GM18909 (cell line): ENCODE data around the gene RELN.

Experiments used
- ATAC-seq: cut with Tn5 transposase; IDR thresholded peaks from one replicate; pipeline ENCODE4 v1.9.1; 2021; ENCODE audit warnings: mild to moderate bottlenecking; ENCODE audit not compliant: unreplicated experiment, poor library complexity

The RELN gene

GRCh38 chr7:103991406-103991805 is 1.9 kb upstream of the RELN start:
- ATAC-seq, result no peak

- ATAC-seq, result no peak
Observed at GRCh38 chr7:103990991-103991390, 1.5 kb upstream of the RELN start.

GRCh38 chr7:103989785-103990767 is 618 bp upstream of the RELN start:
- no peak for ATAC-seq

DNA sequence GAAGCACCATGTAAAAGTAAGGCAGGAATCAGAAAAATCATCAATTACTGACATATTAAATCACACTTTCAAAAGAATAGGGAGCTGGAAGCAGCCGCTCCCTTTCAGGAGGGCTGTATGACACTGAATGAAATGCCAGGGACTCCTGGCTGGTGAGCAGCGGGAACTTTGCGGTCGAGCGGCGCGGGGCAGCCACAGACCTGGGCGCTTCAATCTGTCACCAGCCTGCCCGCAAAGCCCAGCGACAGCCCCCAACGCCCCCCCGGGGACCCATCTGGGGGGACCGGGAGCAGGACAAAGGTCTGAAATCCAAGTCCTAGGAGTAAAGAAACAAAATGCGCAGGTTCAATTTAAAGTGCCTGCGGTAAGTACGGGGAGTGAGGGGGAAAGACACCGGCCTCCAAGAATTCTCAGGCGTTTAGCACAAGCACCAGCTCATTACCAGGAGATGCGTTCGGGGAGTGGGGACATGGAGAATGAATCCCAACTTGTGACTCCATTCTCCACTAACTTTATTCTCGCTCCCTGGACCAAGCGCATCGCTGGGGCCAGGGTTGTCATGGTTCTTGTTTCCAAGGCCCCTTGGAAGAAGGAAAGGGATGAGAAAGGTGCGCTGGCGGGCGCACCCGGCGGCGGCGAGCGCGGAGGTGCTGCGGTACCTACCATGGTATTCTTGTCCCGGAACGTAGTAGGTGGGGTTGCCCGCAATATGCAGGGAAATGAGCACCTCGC is 824 bp downstream of the RELN start:
- no peak for ATAC-seq

DNA sequence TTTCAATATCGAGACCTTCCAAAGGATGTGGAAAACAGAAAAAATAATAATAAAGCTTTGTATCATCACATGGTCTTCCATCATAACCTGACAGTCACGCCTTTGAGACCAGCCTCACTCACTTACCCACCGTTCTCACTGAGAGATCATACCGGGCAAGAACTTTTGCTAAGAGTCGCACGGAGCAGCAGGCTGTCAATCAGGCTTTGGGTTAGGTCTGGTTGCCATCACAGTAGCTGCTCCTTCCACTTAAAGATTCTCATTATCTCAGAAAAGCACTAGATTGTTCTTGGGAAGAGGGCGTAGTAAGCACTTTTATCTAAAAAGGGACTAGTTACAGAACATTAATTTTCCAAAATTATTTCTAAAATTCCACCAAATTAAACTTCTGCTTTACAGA is 2.0 kb downstream of the RELN start:
- ATAC-seq, result no peak

- ATAC-seq, result no peak
Observed at GRCh38 chr7:103985565-103986126, 3.8 kb downstream of the RELN start.

GRCh38 chr7:103984050-103984449 is 5.4 kb downstream of the RELN start:
- no peak for ATAC-seq

DNA sequence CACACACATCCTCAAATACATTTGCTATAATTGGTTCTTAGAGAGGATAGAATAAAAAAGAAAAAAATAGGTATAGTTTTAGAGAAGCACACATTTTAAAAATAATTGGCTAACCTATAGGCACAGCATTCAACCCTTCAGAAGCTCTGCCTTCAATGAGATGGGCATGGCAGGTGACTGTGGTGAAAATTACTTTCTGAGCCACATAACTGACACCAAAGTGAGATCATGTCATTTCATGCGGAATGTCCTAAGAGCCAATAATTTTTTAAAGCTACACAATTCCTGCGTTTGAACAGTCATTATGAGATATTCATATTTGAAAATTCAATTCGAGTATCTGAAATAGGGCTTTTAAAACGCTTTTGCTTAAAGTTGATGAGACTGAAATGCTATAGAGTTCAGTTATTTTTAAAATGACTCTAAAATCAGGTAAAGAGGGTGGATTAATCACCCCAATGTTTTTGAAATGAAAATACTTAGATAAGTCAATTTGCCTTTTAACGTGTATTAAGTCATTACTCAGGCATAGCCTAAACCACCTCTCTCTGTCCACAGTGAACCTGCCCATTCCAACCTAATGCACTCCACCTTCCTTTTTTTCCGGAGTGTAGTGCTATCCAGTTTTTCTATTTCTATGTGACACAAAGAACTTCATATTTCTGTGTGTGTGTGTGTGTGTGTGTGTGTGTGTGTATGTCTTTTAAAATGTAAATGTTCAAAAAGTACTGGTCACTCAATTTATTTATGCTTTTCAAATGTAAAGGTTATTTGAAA is 6.1 kb downstream of the RELN start:
- ATAC-seq, result no peak

DNA sequence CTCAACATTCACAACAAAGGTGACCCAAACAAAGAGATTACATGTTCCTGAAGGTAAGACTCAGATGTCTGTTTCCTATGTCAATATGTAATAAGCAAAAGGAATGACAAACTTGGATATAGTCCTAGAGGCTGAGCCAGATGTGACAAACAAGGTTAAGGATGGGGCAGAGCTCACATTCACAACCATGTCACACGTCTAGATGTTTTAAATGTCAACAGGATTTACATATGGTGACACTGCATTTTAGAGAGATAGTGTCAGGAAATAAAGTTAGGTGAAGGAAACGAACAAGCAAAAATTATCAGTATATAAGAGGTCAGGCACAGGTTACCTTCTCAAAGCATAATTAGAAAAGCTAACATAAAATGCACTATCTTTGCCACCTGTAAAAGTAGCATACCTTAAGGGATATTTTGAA is 8.4 kb downstream of the RELN start:
- no peak for ATAC-seq

- ATAC-seq, result no peak
Observed at GRCh38 chr7:103972779-103973434, 16.6 kb downstream of the RELN start.

GRCh38 chr7:103967401-103967800 is 22.1 kb downstream of the RELN start:
- ATAC-seq, result no peak

GRCh38 chr7:103966593-103967277 is 22.7 kb downstream of the RELN start:
- no peak for ATAC-seq

DNA sequence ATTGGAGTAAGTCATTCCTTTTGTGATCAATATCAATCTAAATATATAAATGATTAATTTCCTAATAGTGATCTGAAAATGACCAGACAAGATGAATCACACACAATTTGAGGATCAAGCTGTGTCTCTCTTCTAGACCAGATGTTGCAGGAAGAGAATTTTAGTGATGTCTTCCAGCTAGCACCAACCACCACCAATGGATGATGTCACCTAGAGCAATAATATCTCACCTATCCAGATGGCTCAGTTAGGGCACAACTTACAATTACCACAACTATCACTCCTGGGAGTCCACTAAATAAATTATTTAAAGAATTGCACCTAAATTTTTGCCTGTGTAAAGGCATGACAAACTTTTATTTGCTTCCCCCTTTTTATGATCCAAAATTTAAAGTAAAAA is 25.2 kb downstream of the RELN start:
- ATAC-seq, result no peak

- no peak for ATAC-seq
Observed at GRCh38 chr7:103962070-103962469, 27.4 kb downstream of the RELN start.

DNA sequence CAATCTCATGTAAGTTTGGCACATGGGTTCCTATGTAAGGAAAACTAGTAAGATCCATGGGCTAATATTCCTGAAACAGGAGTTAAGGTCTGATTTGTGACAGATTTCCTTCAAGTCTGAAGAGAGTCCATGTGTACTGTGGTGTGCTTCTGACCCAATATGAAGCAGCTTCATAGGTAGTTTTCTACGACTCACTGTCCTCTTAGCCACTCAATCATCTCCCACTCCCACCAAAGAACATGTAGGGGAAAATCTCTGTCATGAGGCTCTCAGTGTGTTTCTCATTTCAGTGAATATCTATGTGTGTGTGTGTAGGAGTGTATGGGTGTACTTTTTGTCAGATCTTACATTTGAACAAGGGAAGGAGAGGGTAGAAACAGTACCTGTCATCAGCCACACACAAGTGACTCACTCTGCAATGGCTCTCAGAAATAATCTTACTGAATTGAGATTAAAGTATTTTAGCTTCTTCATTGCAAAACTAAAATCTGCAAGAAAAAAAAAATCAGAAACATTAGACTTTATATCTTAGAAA is 31.1 kb downstream of the RELN start:
- ATAC-seq, result no peak

GRCh38 chr7:103955985-103956384 is 33.5 kb downstream of the RELN start:
- ATAC-seq, result no peak

GRCh38 chr7:103952408-103952807 is 37.0 kb downstream of the RELN start:
- ATAC-seq, result no peak

DNA sequence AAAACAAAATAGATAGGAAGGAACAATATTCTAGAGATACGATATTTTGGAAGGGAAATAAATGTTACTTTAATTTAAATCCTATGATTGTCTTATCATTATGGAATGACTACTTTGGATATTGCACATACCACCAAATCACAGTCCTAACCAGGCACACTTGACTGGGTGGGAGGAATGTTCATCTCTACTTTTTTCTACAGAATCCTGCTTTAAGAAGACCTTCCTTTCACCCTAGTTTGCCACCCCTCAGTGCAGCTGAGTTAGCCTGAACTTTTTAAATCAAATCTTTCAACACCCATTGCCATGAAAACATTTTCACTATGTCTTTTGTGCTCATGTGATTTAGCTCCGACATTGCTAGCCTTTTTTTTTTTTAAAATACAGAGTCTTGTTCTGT is 38.1 kb downstream of the RELN start:
- ATAC-seq, result no peak

GRCh38 chr7:103949374-103949773 is 40.1 kb downstream of the RELN start:
- no peak for ATAC-seq
